ENCODE data around the gene SLC25A22. TPM values are rescaled to one million over a fixed set of nuclear protein-coding genes. Genes with fewer than 3 reads are reported as not detected.

The SLC25A22 gene
- total RNA-seq, 1 experiment from 2014 or later = 32.7 TPM

DNA sequence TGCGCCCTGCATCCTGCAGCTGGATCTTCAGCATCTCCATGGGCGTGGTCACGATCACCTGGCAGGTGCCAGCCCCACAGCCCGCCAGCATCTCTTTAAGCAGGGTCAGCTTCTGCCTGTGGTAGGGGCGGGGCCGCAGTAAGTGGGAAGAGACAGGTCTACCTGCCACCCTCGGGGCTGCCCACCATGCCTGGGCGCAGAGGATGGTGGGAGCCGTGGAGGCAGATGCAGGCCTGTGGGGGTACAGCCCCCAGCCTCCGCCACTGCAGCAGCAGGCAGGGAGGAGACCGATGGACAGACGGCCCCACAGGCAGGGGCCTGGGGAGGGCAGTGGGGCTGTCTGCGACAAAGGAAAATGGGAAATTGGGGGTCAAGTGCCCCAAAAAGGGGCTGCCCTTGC is 5.2 kb downstream of the SLC25A22 start:
- Histone ChIP-seq H3K27ac (ENCODE audit: low read length) (no peak overlapping the region), H3K4me2 (ENCODE audit: low read length) (no peak overlapping the region), H3F3A (ENCODE audit: low read length, unreplicated experiment) (peaks cover 4% of the 10 kb centered on the region), H3K9me2 (replicated peaks; ENCODE audit: low read length) (no peaks in the 10 kb centered on the region), H3K36me3 (ENCODE audit: low read depth, low read length) (no peaks in the 10 kb centered on the region; the same call in 1 of the 2 replicates), H3K27me3 (ENCODE audit: low read length) (no peaks in the 10 kb centered on the region), H3K9me3 (ENCODE audit: low read length) (no peaks in the 10 kb centered on the region), H3K79me2 (ENCODE audit: low read length) (peaks cover 24% of the 10 kb centered on the region), H4K20me1 (ENCODE audit: low read length) (no peaks in the 10 kb centered on the region), H3K4me3 (ENCODE audit: low read length) (no peak overlapping the region), H2AFZ (ENCODE audit: low read length) (no peak overlapping the region), H3K9ac (ENCODE audit: low read length) (no peak overlapping the region), H3K4me1 (ENCODE audit: insufficient read depth, low read length) (peaks cover 19% of the 10 kb centered on the region)
- no TSS peak for BruUV-seq (replicated peaks)
- ChIA-PET CTCF (no interaction called here), POLR2A (ENCODE audit: unreplicated experiment) (no interaction called here)
- ATAC-seq (no peak), DNase-seq (no peak)
- intact Hi-C loops (cut with micrococcal nuclease) = no loop called here
- TF ChIP-seq EZH2phosphoT487 (IDR thresholded peaks at IDR 0.05; ENCODE audit: borderline replicate concordance, low read length) (no peak), EZH2 (IDR thresholded peaks at IDR 0.05; ENCODE audit: low read length, unreplicated experiment) (no peak)
- TF ChIP-seq, protein P1, sequence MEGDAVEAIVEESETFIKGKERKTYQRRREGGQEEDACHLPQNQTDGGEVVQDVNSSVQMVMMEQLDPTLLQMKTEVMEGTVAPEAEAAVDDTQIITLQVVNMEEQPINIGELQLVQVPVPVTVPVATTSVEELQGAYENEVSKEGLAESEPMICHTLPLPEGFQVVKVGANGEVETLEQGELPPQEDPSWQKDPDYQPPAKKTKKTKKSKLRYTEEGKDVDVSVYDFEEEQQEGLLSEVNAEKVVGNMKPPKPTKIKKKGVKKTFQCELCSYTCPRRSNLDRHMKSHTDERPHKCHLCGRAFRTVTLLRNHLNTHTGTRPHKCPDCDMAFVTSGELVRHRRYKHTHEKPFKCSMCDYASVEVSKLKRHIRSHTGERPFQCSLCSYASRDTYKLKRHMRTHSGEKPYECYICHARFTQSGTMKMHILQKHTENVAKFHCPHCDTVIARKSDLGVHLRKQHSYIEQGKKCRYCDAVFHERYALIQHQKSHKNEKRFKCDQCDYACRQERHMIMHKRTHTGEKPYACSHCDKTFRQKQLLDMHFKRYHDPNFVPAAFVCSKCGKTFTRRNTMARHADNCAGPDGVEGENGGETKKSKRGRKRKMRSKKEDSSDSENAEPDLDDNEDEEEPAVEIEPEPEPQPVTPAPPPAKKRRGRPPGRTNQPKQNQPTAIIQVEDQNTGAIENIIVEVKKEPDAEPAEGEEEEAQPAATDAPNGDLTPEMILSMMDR (conservative IDR thresholded peaks at IDR 0.05; ENCODE audit: low read depth, low read length) = no peak

DNA sequence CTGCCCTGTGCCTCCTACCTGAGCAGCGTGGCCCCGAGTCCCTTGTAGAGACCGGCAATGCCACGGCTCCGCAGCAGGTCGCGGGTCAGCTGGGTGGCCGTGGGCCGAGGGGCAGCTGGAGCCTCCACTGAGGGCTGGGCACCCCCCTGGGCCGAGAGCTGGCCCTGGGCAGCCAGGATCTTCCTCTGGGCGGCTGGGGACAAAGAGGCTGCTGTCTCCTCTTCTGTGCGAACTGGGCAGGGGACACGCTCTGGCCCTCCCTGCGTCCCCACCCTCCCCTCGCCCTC is 5.6 kb downstream of the SLC25A22 start:
- Histone ChIP-seq H3K36me3 (ENCODE audit: low read depth, low read length) (no peaks in the 10 kb centered on the region; the same call in 1 of the 2 replicates), H3K79me2 (ENCODE audit: low read length) (peaks cover 21% of the 10 kb centered on the region), H3K27me3 (ENCODE audit: low read length) (no peaks in the 10 kb centered on the region), H3K9me3 (ENCODE audit: low read length) (no peaks in the 10 kb centered on the region), H3K4me2 (ENCODE audit: low read length) (no peak overlapping the region), H3K4me1 (ENCODE audit: insufficient read depth, low read length) (peaks cover 19% of the 10 kb centered on the region), H4K20me1 (ENCODE audit: low read length) (no peaks in the 10 kb centered on the region), H3K4me3 (ENCODE audit: low read length) (no peak overlapping the region), H3K27ac (ENCODE audit: low read length) (no peak overlapping the region), H3K9me2 (replicated peaks; ENCODE audit: low read length) (no peaks in the 10 kb centered on the region), H2AFZ (ENCODE audit: low read length) (no peak overlapping the region), H3K9ac (ENCODE audit: low read length) (no peak overlapping the region), H3F3A (ENCODE audit: low read length, unreplicated experiment) (peaks cover 4% of the 10 kb centered on the region)
- BruUV-seq (replicated peaks) = no TSS peak
- POLR2A ChIA-PET (ENCODE audit: unreplicated experiment) = no interaction called here
- ATAC-seq (no peak), DNase-seq (no peak)
- CTCF ChIA-PET = no interaction called here
- TF ChIP-seq EZH2phosphoT487 (IDR thresholded peaks at IDR 0.05; ENCODE audit: borderline replicate concordance, low read length) = no peak
- no peak for TF ChIP-seq EZH2 (IDR thresholded peaks at IDR 0.05; ENCODE audit: low read length, unreplicated experiment)
- TF ChIP-seq, protein P1 (conservative IDR thresholded peaks at IDR 0.05; ENCODE audit: low read depth, low read length) = no peak
- intact Hi-C loops (cut with micrococcal nuclease) = no loop called here

DNA sequence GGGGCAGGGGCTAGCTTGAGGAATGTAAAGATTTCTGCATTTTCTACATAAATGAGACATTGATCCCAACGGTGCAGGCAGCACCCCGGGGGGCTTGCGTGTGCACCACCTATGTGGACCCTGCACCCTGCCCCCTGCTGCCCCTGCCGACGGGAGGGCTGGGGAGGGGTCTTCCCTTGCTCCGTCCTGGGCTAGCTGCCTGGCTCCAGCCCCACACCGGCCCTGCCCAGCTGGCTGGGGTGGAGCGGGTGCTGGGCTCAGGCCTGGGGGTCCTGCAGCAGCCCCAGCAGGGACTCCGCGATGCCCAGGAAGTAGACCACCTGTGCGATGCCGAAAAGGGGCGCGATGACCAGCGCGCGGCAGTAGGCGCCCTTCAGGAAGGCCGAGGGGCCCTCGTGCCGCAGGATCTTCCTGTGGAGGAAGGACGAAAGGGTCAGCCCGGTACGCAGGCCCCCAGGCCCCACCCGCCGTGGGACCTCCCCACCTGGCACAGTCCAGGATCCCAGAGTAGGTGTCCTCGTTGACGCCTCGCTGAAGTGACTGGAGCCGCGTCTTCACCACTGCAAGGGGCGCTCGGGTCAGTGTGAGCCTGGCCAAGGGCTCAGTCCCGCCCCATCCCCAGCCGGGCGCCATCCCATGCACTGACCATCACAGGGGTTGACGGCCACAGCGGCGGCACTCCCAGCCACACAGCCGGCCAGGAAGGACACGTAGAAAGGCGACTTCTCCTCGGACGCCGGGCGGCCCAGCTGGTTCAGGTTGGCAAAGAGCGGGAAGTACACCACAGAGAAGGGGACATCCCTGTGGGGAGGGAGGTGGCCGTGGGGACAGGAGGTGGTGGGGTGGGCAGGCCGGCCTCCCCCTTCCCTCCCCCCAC is 6.2 kb downstream of the SLC25A22 start:
- POLR2A ChIA-PET (ENCODE audit: unreplicated experiment) = no interaction called here
- intact Hi-C loops (cut with micrococcal nuclease) = no loop called here
- no TSS peak for BruUV-seq (replicated peaks)

More for the DNA sequence above, 6.2 kb downstream of the SLC25A22 start:
- H3K79me2 ChIP-seq (ENCODE audit: low read length) = peaks cover 16% of the 10 kb centered on the region
- CTCF ChIA-PET = interaction anchor here (0.6 kb wide), 1 partner anchor 1041 kb away, joined by 14 read pairs; no protein-coding TSS in a partner anchor
- no peak overlapping the region for H3K27ac ChIP-seq (ENCODE audit: low read length)
- no peaks in the 10 kb centered on the region for H3K27me3 ChIP-seq (ENCODE audit: low read length)
- H3K9me3 ChIP-seq (ENCODE audit: low read length) = no peaks in the 10 kb centered on the region
- H3K9me2 ChIP-seq (replicated peaks; ENCODE audit: low read length) = no peaks in the 10 kb centered on the region
- DNase-seq = no peak
- no peak for TF ChIP-seq EZH2 (IDR thresholded peaks at IDR 0.05; ENCODE audit: low read length, unreplicated experiment)
- H3K9ac ChIP-seq (ENCODE audit: low read length) = no peak overlapping the region
- H3K4me2 ChIP-seq (ENCODE audit: low read length) = no peak overlapping the region
- H3K36me3 ChIP-seq (ENCODE audit: low read depth, low read length) = no peaks in the 10 kb centered on the region; the same call in 1 of the 2 replicates
- peaks cover 4% of the 10 kb centered on the region for H3F3A ChIP-seq (ENCODE audit: low read length, unreplicated experiment)
- H2AFZ ChIP-seq (ENCODE audit: low read length) = no peak overlapping the region
- no peak overlapping the region for H3K4me3 ChIP-seq (ENCODE audit: low read length)
- H4K20me1 ChIP-seq (ENCODE audit: low read length) = no peaks in the 10 kb centered on the region
- ATAC-seq = no peak
- H3K4me1 ChIP-seq (ENCODE audit: insufficient read depth, low read length) = peaks cover 16% of the 10 kb centered on the region

Data from PC-3 (cell line).